Measurements from ENCODE around the gene RSPH1. TPM values are rescaled to one million over a fixed set of nuclear protein-coding genes. Genes with fewer than 3 reads are reported as not detected.

Gene RSPH1
- total and polyA plus RNA-seq, 8 donors: 0.37 to 8.9 (median 1.8) TPM; not detected in 1

- H3K9me3 ChIP-seq: no peaks in the 10 kb centered on the region
- no peak overlapping the region for H3K27ac ChIP-seq
- H3K36me3 ChIP-seq: no peaks in the 10 kb centered on the region
- intact Hi-C loops (cut with DNase I; ENCODE audit: low total_unique reads): no loop called here
- H3K27me3 ChIP-seq: peaks cover 0 to 49% (median 0%) of the 10 kb centered on the region in 3 donors
- 48 to 68% (median 60%) methylated on average over 4 of the region's 4 CpGs for WGBS, 5 donors
- H3K4me1 ChIP-seq: peaks cover 0 to 5% (median 0%) of the 10 kb centered on the region in 4 donors
- no peak for DNase-seq
- H3K4me3 ChIP-seq: no peak overlapping the region
- TF ChIP-seq EP300 (IDR thresholded peaks at IDR 0.05): no peak
- TF ChIP-seq POLR2A (IDR thresholded peaks at IDR 0.05): no peak
- TF ChIP-seq CTCF (IDR thresholded peaks at IDR 0.05): no peak
- no peak for TF ChIP-seq POLR2AphosphoS5 (IDR thresholded peaks at IDR 0.05)
Measured at GRCh38 chr21:42425591-42425990, 70.4 kb downstream of the RSPH1 start.

- no peak for TF ChIP-seq POLR2AphosphoS5 (IDR thresholded peaks at IDR 0.05)
- no peak for TF ChIP-seq POLR2A (IDR thresholded peaks at IDR 0.05)
- no peak for TF ChIP-seq EP300 (IDR thresholded peaks at IDR 0.05)
- no peak for TF ChIP-seq CTCF (IDR thresholded peaks at IDR 0.05)
- H3K27ac ChIP-seq: peak overlapping the region in 1 of 5 donors; percentile 9
- peaks cover 0 to 5% (median 0%) of the 10 kb centered on the region in 4 donors for H3K4me1 ChIP-seq
- H3K4me3 ChIP-seq: no peak overlapping the region
- DNase-seq: peak in 1 of 2 donors; percentile 62
- WGBS, 5 donors: 56 to 68% (median 63%) methylated on average over 12 of the region's 12 CpGs
- intact Hi-C loops (cut with DNase I; ENCODE audit: low total_unique reads): no loop called here
- no peaks in the 10 kb centered on the region for H3K36me3 ChIP-seq
- peaks cover 0 to 48% (median 0%) of the 10 kb centered on the region in 3 donors for H3K27me3 ChIP-seq
- no peaks in the 10 kb centered on the region for H3K9me3 ChIP-seq
Measured at GRCh38 chr21:42424914-42425541, 71.0 kb downstream of the RSPH1 start.

- Histone ChIP-seq H3K27ac (no peak overlapping the region), H3K4me3 (no peak overlapping the region), H3K27me3 (peaks cover 0 to 52% (median 0%) of the 10 kb centered on the region in 3 donors), H3K36me3 (no peaks in the 10 kb centered on the region), H3K9me3 (no peaks in the 10 kb centered on the region), H3K4me1 (peaks cover 0 to 5% (median 0%) of the 10 kb centered on the region in 4 donors)
- TF ChIP-seq EP300 (IDR thresholded peaks at IDR 0.05) (no peak), POLR2AphosphoS5 (IDR thresholded peaks at IDR 0.05) (no peak), CTCF (IDR thresholded peaks at IDR 0.05) (no peak), POLR2A (IDR thresholded peaks at IDR 0.05) (no peak)
- WGBS, 5 donors: 72 to 86% (median 83%) methylated on average over 2 of the region's 2 CpGs
- DNase-seq: no peak
- intact Hi-C loops (cut with DNase I; ENCODE audit: low total_unique reads): no loop called here
Measured at GRCh38 chr21:42423685-42424084, 72.3 kb downstream of the RSPH1 start.

- Histone ChIP-seq H3K36me3 (no peaks in the 10 kb centered on the region), H3K9me3 (no peaks in the 10 kb centered on the region), H3K4me1 (peaks cover 0 to 5% (median 0%) of the 10 kb centered on the region in 4 donors), H3K4me3 (no peak overlapping the region), H3K27ac (no peak overlapping the region), H3K27me3 (peaks cover 0 to 50% (median 0%) of the 10 kb centered on the region in 3 donors)
- no peak for DNase-seq
- TF ChIP-seq EP300 (IDR thresholded peaks at IDR 0.05): no peak
- no peak for TF ChIP-seq CTCF (IDR thresholded peaks at IDR 0.05)
- TF ChIP-seq POLR2A (IDR thresholded peaks at IDR 0.05): no peak
- TF ChIP-seq POLR2AphosphoS5 (IDR thresholded peaks at IDR 0.05): no peak
- 68 to 78% (median 74%) methylated on average over 10 of the region's 10 CpGs for WGBS, 5 donors
- intact Hi-C loops (cut with DNase I; ENCODE audit: low total_unique reads): no loop called here
Measured at GRCh38 chr21:42423197-42423675, 72.8 kb downstream of the RSPH1 start.

Other genes with a start within 250 kb of the RSPH1 start
- gene TFF3, start 180.8 kb downstream of the RSPH1 start, total RNA-seq: 100 to 1,000 TPM in 2 of 5 donors, 10 to 100 TPM in 2, 1 to 10 TPM in 1; 2.0 to 488 (median 49.6) TPM
- 10 to 100 TPM in 2 of 3 donors, 1 to 10 TPM in 1; 7.1 to 27.8 (median 26.8) TPM for gene TFF3, start 180.8 kb downstream of the RSPH1 start, polyA plus RNA-seq
- gene TFF2, start 145.2 kb downstream of the RSPH1 start, total RNA-seq: 1,000 to 10,000 TPM in 3 of 5 donors, 100 to 1,000 TPM in 1, 1 to 10 TPM in 1; 2.3 to 2,979 (median 1,039) TPM
- gene TFF2, start 145.2 kb downstream of the RSPH1 start, polyA plus RNA-seq: 1,000 to 10,000 TPM in 2 of 3 donors, 100 to 1,000 TPM in 1; 154 to 2,390 (median 1,084) TPM
- gene TFF1, start 129.7 kb downstream of the RSPH1 start, total RNA-seq: 1,000 to 10,000 TPM in 1 of 5 donors, 100 to 1,000 TPM in 1, 10 to 100 TPM in 2, not detected in 1; 62.4 to 1,697 (median 407) TPM
- gene TFF1, start 129.7 kb downstream of the RSPH1 start, polyA plus RNA-seq: over 10,000 TPM in 1 of 3 donors, 1,000 to 10,000 TPM in 1, 100 to 1,000 TPM in 1; 385 to 10,944 (median 1,930) TPM
- 10 to 100 TPM in 2 of 5 donors, 1 to 10 TPM in 1, under 1 TPM in 1, not detected in 1; 0.45 to 37.9 (median 9.7) TPM for gene TMPRSS3, start 100.2 kb downstream of the RSPH1 start, total RNA-seq
- 1 to 10 TPM; 1.8 to 3.9 (median 3.7) TPM for gene TMPRSS3, start 100.2 kb downstream of the RSPH1 start, polyA plus RNA-seq
- 1 to 10 TPM in 2 of 5 donors, under 1 TPM in 2, not detected in 1; 0.29 to 4.6 (median 1.2) TPM for gene UBASH3A, start 92.3 kb downstream of the RSPH1 start, total RNA-seq
- under 1 TPM; 0.18 to 0.31 (median 0.25) TPM for gene UBASH3A, start 92.3 kb downstream of the RSPH1 start, polyA plus RNA-seq
- 10 to 100 TPM in 4 of 5 donors, 1 to 10 TPM in 1; 9.8 to 72.9 (median 23.9) TPM for gene SLC37A1, start 17.6 kb upstream of the RSPH1 start, total RNA-seq
- gene SLC37A1, start 17.6 kb upstream of the RSPH1 start, polyA plus RNA-seq: 10 to 100 TPM; 10.3 to 12.4 (median 11.3) TPM
- 10 to 100 TPM in 4 of 5 donors, 1 to 10 TPM in 1; 6.4 to 77.1 (median 16.8) TPM for gene PDE9A, start 157.4 kb upstream of the RSPH1 start, total RNA-seq
- 10 to 100 TPM in 1 of 3 donors, 1 to 10 TPM in 2; 8.1 to 11.9 (median 9.0) TPM for gene PDE9A, start 157.4 kb upstream of the RSPH1 start, polyA plus RNA-seq